Pancreas (tissue), 10 donors: Measurements from ENCODE around the gene SNRPA. TPM values are rescaled to one million over a fixed set of nuclear protein-coding genes. Genes with fewer than 3 reads are reported as not detected.

ENCODE experiments used
- ATAC-seq, 4 donors: fragments of 200-7000 bp; cut with Tn5 transposase; one replicate each; pipeline versions ENCODE4 v1.8.0 to v1.9.1; 2020; ENCODE audit warnings: mild to moderate bottlenecking in 4 of 4, moderate library complexity in 4 of 4
- DNase-seq, 6 donors: peaks; one replicate each; pipeline ENCODE4 v3.0.0-alpha.2; 2020
- FAIRE-seq: peaks from 2 replicates; lab custom pipeline; 2012; peaks lifted over from hg19 to GRCh38; lab: Jason Lieb, UNC
- H3K27ac ChIP-seq, 4 donors: fragments of 200-600 bp; sonication (generic); 1 replicate in 3 of 4; 2 replicates in 1 of 4; pipeline versions ENCODE4 v1.5.0 to v1.8.0; 2020
- H3K27me3 ChIP-seq, 4 donors: fragments of 200-600 bp; one replicate each; pipeline ENCODE4 v1.8.0; 2021
- H3K36me3 ChIP-seq, 3 donors: fragments of 200-600 bp; sonication (generic) in 1 of 3; one replicate each; pipeline versions ENCODE4 v1.5.0 to v1.8.0; 2020 to 2021
- H3K4me1 ChIP-seq, 3 donors: fragments of 200-600 bp; one replicate each; pipeline ENCODE4 v1.8.0; 2021
- H3K4me3 ChIP-seq, 4 donors: fragments of 200-600 bp; sonication (generic) in 2 of 4; one replicate each; pipeline versions ENCODE4 v1.5.0 to v1.8.0; 2020 to 2021
- H3K9me3 ChIP-seq, 4 donors: fragments of 200-600 bp; one replicate each; pipeline ENCODE4 v1.8.0; 2021
- CTCF ChIP-seq, 4 donors: fragments of 200-600 bp; sonication (generic) in 3 of 4; IDR thresholded peaks; one replicate each; pipeline versions ENCODE4 v1.5.0 to v1.8.0; 2021; ENCODE audit warnings: antibody characterized with exemption in 4 of 4
- WGBS, 2 donors: extraction: QIAGEN DNeasy Blood & Tissue Kit; methylation state at CpG; one replicate each; pipeline ENCODE4 v1.1.7; 2013; 5-methylcytosine and 5-hydroxymethylcytosine counted together
- intact Hi-C, 3 donors: fragments of 100-400 bp; cut with DNase I; formaldehyde crosslinking; loops; one replicate each; pipeline versions ENCODE4 v1.11.1 to v1.14.2; 2022
- polyA plus RNA-seq, 2 donors: library from polyadenylated mRNA; stranded (reverse); fragments of 200-250 nt; gene quantifications; one replicate each; pipeline ENCODE4 v1.2.3, GENCODE V29; 2013
- total RNA-seq, 6 donors: library from RNA; stranded (reverse); fragmentation: NEBNext Ultra II Directional in 4 of 6; extraction: Animal tissue kit (Norgen Biotek cat#: 25700) in 4 of 6; gene quantifications; one replicate each; pipeline versions ENCODE4 v1.2.1 to v1.2.4, GENCODE V29; 2021 to 2023
- donor health status: healthy with polysubstance abuse.
- donor health status: DM: no; HTN: no; CAD: no; lungs with moderate emphysema.
- donor health status: DM: no; HTN: no; CAD: no.
- donor health status: control.
- donor health status: control.
- donor health status: Bipolar disorder and iron deficiency.
- donor health status: DM: yes; HTN: yes; CAD: no.
- donor health status: DM: no; HTN: no; CAD: no.
- donor health status: DM: no; HTN: no; CAD: no.
- donor health status: DM: yes; HTN: yes; CAD: no.

The SNRPA gene
- total and polyA plus RNA-seq, 8 donors = 18.9 to 33.0 (median 26.3) TPM

GRCh38 chr19:40721140-40721486 is 29.9 kb upstream of the SNRPA start:
- peak overlapping the region in 2 of 4 donors; percentile 62 to 86 for H3K4me3 ChIP-seq
- no peaks in the 10 kb centered on the region for H3K9me3 ChIP-seq
- ATAC-seq (no peak), DNase-seq (no peak), FAIRE-seq (no peak)
- H3K27me3 ChIP-seq = no peaks in the 10 kb centered on the region
- intact Hi-C loops = no loop called here
- peaks cover 0 to 11% (median 5%) of the 10 kb centered on the region in 3 donors for H3K36me3 ChIP-seq
- WGBS, 2 donors = 83 to 87% methylated on average over 6 of the region's 6 CpGs
- peaks cover 18 to 26% (median 19%) of the 10 kb centered on the region in 3 donors for H3K4me1 ChIP-seq
- peak overlapping the region in 3 of 4 donors; percentile 46 to 97 (median 93) for H3K27ac ChIP-seq
- TF ChIP-seq CTCF (IDR thresholded peaks at IDR 0.05) = no peak

GRCh38 chr19:40721936-40722661 is 28.9 kb upstream of the SNRPA start:
- H3K4me3 ChIP-seq = no peak overlapping the region
- 57 to 66% methylated on average over 9 of the region's 9 CpGs for WGBS, 2 donors
- no peak for ATAC-seq
- TF ChIP-seq CTCF (IDR thresholded peaks at IDR 0.05) = no peak
- peaks cover 16 to 26% (median 17%) of the 10 kb centered on the region in 3 donors for H3K4me1 ChIP-seq
- H3K9me3 ChIP-seq = no peaks in the 10 kb centered on the region
- DNase-seq = no peak
- no peak for FAIRE-seq
- H3K27me3 ChIP-seq = no peaks in the 10 kb centered on the region
- peak overlapping the region in 3 of 4 donors; percentile 2 to 25 (median 24) for H3K27ac ChIP-seq
- intact Hi-C loops = no loop called here
- H3K36me3 ChIP-seq = peaks cover 0 to 20% (median 5%) of the 10 kb centered on the region in 3 donors

GRCh38 chr19:40723661-40724254 is 27.2 kb upstream of the SNRPA start:
- FAIRE-seq (no peak), ATAC-seq (no peak), DNase-seq (peak in 1 of 6 donors; percentile 3)
- Histone ChIP-seq H3K36me3 (peaks cover 0 to 30% (median 5%) of the 10 kb centered on the region in 3 donors), H3K27me3 (no peaks in the 10 kb centered on the region), H3K9me3 (no peaks in the 10 kb centered on the region), H3K4me1 (peaks cover 16 to 26% (median 17%) of the 10 kb centered on the region in 3 donors), H3K27ac (no peak overlapping the region), H3K4me3 (no peak overlapping the region)
- no peak for TF ChIP-seq CTCF (IDR thresholded peaks at IDR 0.05)
- WGBS, 2 donors = 92 to 98% methylated on average over 5 of the region's 5 CpGs
- intact Hi-C loops = no loop called here

- no peak for DNase-seq
- intact Hi-C loops = no loop called here
- no peak overlapping the region for H3K4me3 ChIP-seq
- TF ChIP-seq CTCF (IDR thresholded peaks at IDR 0.05) = no peak
- peaks cover 16 to 26% (median 17%) of the 10 kb centered on the region in 3 donors for H3K4me1 ChIP-seq
- FAIRE-seq = no peak
- peaks cover 0 to 35% (median 5%) of the 10 kb centered on the region in 3 donors for H3K36me3 ChIP-seq
- WGBS, 2 donors = 91 to 96% methylated on average over 4 of the region's 4 CpGs
- no peaks in the 10 kb centered on the region for H3K27me3 ChIP-seq
- no peak overlapping the region for H3K27ac ChIP-seq
- no peak for ATAC-seq
- no peaks in the 10 kb centered on the region for H3K9me3 ChIP-seq
Observed at GRCh38 chr19:40724315-40724714, 26.7 kb upstream of the SNRPA start.

- TF ChIP-seq CTCF (IDR thresholded peaks at IDR 0.05) = no peak
- Histone ChIP-seq H3K4me1 (peaks cover 13 to 24% (median 13%) of the 10 kb centered on the region in 3 donors), H3K36me3 (peaks cover 0 to 41% (median 5%) of the 10 kb centered on the region in 3 donors), H3K27me3 (no peaks in the 10 kb centered on the region), H3K9me3 (no peaks in the 10 kb centered on the region), H3K27ac (no peak overlapping the region), H3K4me3 (no peak overlapping the region)
- FAIRE-seq = no peak
- no peak for DNase-seq
- no peak for ATAC-seq
- 90 to 100% methylated on average over 3 of the region's 3 CpGs for WGBS, 2 donors
- intact Hi-C loops = no loop called here
Observed at GRCh38 chr19:40724855-40725254, 26.1 kb upstream of the SNRPA start.
